OCI-LY7 (cell line): ENCODE results near the gene SOX14. TPM values are rescaled to one million over a fixed set of nuclear protein-coding genes. Genes with fewer than 3 reads are reported as not detected.

Experiments used
- Bru-seq: library from RNA; stranded (reverse); fragments of 400-500 nt; gene quantifications from one replicate; lab custom pipeline; 2021; lab: Mats Ljungman, UMichigan
- BruChase-seq, 2 experiments: library from RNA; stranded (reverse); fragments of 400-500 nt; gene quantifications; one replicate each; lab custom pipeline; 2021; lab: Mats Ljungman, UMichigan
- BruUV-seq: library from RNA; stranded (reverse); fragments of 400-500 nt; replicated peaks from 2 replicates; lab custom pipeline; 2021; lab: Mats Ljungman, UMichigan
- CTCF ChIA-PET: fragments of 300-600 bp; sonication (Branson Sonifier 250); formaldehyde crosslinking; loops from one replicate; lab custom pipeline; 2022; ENCODE audit warnings: antibody characterized with exemption; ENCODE audit not compliant: unreplicated experiment; lab: Charles Lee
- POLR2A ChIA-PET: fragments of 300-600 bp; sonication (Branson Sonifier 250); formaldehyde crosslinking; loops from one replicate; lab custom pipeline; 2022; ENCODE audit warnings: antibody characterized with exemption; lab: Charles Lee
- DNase-seq: peaks from one replicate; pipeline ENCODE4 v3.0.0-alpha.2; 2015; ENCODE audit warnings: low spot score
- H2AFZ ChIP-seq: fragments of 200-600 bp; sonication (generic), shearing (Covaris generic); 2 replicates; pipeline ENCODE4 v1.6.1; 2014; ENCODE audit warnings: mild to moderate bottlenecking, antibody characterized with exemption, low read length, moderate library complexity
- H3K27ac ChIP-seq: fragments of 200-600 bp; sonication (generic); 2 replicates; pipeline ENCODE4 v1.5.1; 2014; ENCODE audit warnings: mixed run types, low read depth, mild to moderate bottlenecking, moderate library complexity, low read length, inconsistent platforms; ENCODE audit not compliant: poor library complexity, severe bottlenecking
- H3K36me3 ChIP-seq: fragments of 200-600 bp; sonication (generic); 2 replicates; pipeline ENCODE4 v1.6.1; 2014; ENCODE audit warnings: mild to moderate bottlenecking, antibody characterized with exemption, low read length, moderate library complexity, mixed read lengths; ENCODE audit not compliant: insufficient read depth
- H3K4me1 ChIP-seq: fragments of 200-600 bp; sonication (generic); 2 replicates; pipeline ENCODE4 v1.5.1; 2014; ENCODE audit warnings: mild to moderate bottlenecking, low read length; ENCODE audit not compliant: insufficient read depth, poor library complexity, severe bottlenecking
- H3K4me2 ChIP-seq: fragments of 200-600 bp; sonication (generic); 2 replicates; pipeline ENCODE4 v1.6.1; 2014; ENCODE audit warnings: mild to moderate bottlenecking, low read length
- H3K4me3 ChIP-seq: fragments of 200-600 bp; sonication (generic); 2 replicates; pipeline ENCODE4 v1.5.1; 2014; ENCODE audit warnings: mild to moderate bottlenecking, low read depth, low read length; ENCODE audit not compliant: poor library complexity, severe bottlenecking
- H3K79me2 ChIP-seq: fragments of 200-600 bp; sonication (generic); 2 replicates; pipeline ENCODE4 v1.6.1; 2016; ENCODE audit warnings: low read depth, mild to moderate bottlenecking, low read length, moderate library complexity, mixed read lengths; ENCODE audit not compliant: insufficient read depth
- H3K9me2 ChIP-seq: fragments of 200-600 bp; sonication (generic); 2 replicates; pipeline ENCODE4 v1.6.1; 2016; ENCODE audit warnings: mild to moderate bottlenecking, low read length, mixed read lengths; ENCODE audit not compliant: insufficient read depth
- H3K9me3 ChIP-seq: fragments of 200-600 bp; sonication (generic); 2 replicates; pipeline ENCODE4 v1.6.1; 2014; ENCODE audit warnings: mild to moderate bottlenecking, mixed run types, low read length, mixed read lengths
- H4K20me1 ChIP-seq: fragments of 200-600 bp; sonication (generic); 2 replicates; pipeline ENCODE4 v1.6.1; 2014; ENCODE audit warnings: mild to moderate bottlenecking, antibody characterized with exemption, low read length, moderate library complexity, mixed read lengths; ENCODE audit not compliant: insufficient read depth
- CTCF ChIP-seq: fragments of 200-600 bp; sonication (generic); conservative IDR thresholded peaks from 2 replicates; pipeline ENCODE4 v1.5.1; 2014; ENCODE audit warnings: mild to moderate bottlenecking, antibody characterized with exemption, low read length, moderate library complexity, mixed read lengths
- EZH2phosphoT487 ChIP-seq: fragments of 200-600 bp; sonication (generic); IDR thresholded peaks from 2 replicates; pipeline ENCODE4 v1.6.1; 2018; ENCODE audit warnings: low read depth, borderline replicate concordance, mild to moderate bottlenecking, mixed run types, antibody characterized with exemption, low read length, moderate library complexity, mixed read lengths
- intact Hi-C: fragments of 100-400 bp; cut with micrococcal nuclease; formaldehyde crosslinking; loops from one replicate; pipeline ENCODE4 v1.10.0; 2022; ENCODE audit not compliant: unreplicated experiment
- long read RNA-seq: library from polyadenylated mRNA; stranded (forward); transcript quantifications from one replicate; pipeline ENCODE4 v2.0.0, GENCODE V29; 2022
- total RNA-seq, 2 experiments: library from RNA; depleted of rRNA in 1 of 2; stranded (reverse); fragments of >200 nt in 1 of 2; shearing (Covaris generic) in 1 of 2; gene quantifications; 2 replicates each; pipeline ENCODE4 v1.2.3, GENCODE V29; 2014 to 2022

Gene SOX14
- total RNA-seq (2014; rRNA removed; shearing (Covaris generic)) (not detected in 2 replicates), total RNA-seq (2022) (not detected in 2 replicates), Bru-seq, nascent RNA (not detected), BruChase-seq, experiment 1, labeled RNA remaining after a 6-hour chase (not detected), BruChase-seq, experiment 2, labeled RNA remaining after a 2-hour chase (not detected)
- long read RNA-seq, result 0 reads

GRCh38 chr3:137764001-137764433 lies at the start of gene SOX14:
SOX14 (plus strand) TSS chr3:137764315; CDS start chr3:137764785, 470 bp downstream.
- TF ChIP-seq CTCF, result no peak
- TF ChIP-seq EZH2phosphoT487, result no peak
- no peaks in the 10 kb centered on the region for H3K9me3 ChIP-seq
- H3K4me2 ChIP-seq, result no peak within 1 kb of the TSS
- no TSS peak for BruUV-seq
- no peaks in the 10 kb centered on the region for H3K4me1 ChIP-seq
- H3K79me2 ChIP-seq, result no peaks in the 10 kb centered on the region
- POLR2A ChIA-PET, result no interaction called here
- DNase-seq, result no peak
- H3K4me3 ChIP-seq, result no peak within 1 kb of the TSS
- H2AFZ ChIP-seq, result no peak within 1 kb of the TSS
- H4K20me1 ChIP-seq, result no peaks in the 10 kb centered on the region
- intact Hi-C loops, result no loop called here
- H3K27ac ChIP-seq, result no peak within 1 kb of the TSS
- CTCF ChIA-PET, result no interaction called here
- H3K36me3 ChIP-seq, result no peaks in the 10 kb centered on the region
- no peaks in the 10 kb centered on the region for H3K9me2 ChIP-seq

GRCh38 chr3:137714551-137714950 lies 49.6 kb upstream of the SOX14 start:
- no peaks in the 10 kb centered on the region for H3K9me2 ChIP-seq
- H4K20me1 ChIP-seq, result no peaks in the 10 kb centered on the region
- no peak for DNase-seq
- ChIA-PET CTCF (no interaction called here), POLR2A (no interaction called here)
- no peaks in the 10 kb centered on the region for H3K79me2 ChIP-seq
- no peaks in the 10 kb centered on the region for H3K36me3 ChIP-seq
- no peak overlapping the region for H3K27ac ChIP-seq
- intact Hi-C loops, result no loop called here
- no peaks in the 10 kb centered on the region for H3K9me3 ChIP-seq
- H3K4me2 ChIP-seq, result no peak overlapping the region
- BruUV-seq, result no TSS peak
- no peaks in the 10 kb centered on the region for H3K4me1 ChIP-seq
- H2AFZ ChIP-seq, result no peak overlapping the region
- TF ChIP-seq CTCF, result no peak
- no peak for TF ChIP-seq EZH2phosphoT487
- H3K4me3 ChIP-seq, result no peak overlapping the region

- Histone ChIP-seq H3K4me3 (no peak overlapping the region), H3K9me3 (no peaks in the 10 kb centered on the region), H3K27ac (no peak overlapping the region), H3K36me3 (no peaks in the 10 kb centered on the region), H3K4me2 (no peak overlapping the region), H2AFZ (no peak overlapping the region), H3K4me1 (no peaks in the 10 kb centered on the region), H3K79me2 (no peaks in the 10 kb centered on the region), H4K20me1 (no peaks in the 10 kb centered on the region), H3K9me2 (no peaks in the 10 kb centered on the region)
- TF ChIP-seq EZH2phosphoT487, result no peak
- no peak for TF ChIP-seq CTCF
- ChIA-PET POLR2A (no interaction called here), CTCF (no interaction called here)
- DNase-seq, result no peak
- BruUV-seq, result no TSS peak
- intact Hi-C loops, result no loop called here
Measured at GRCh38 chr3:137724240-137724639, 39.9 kb upstream of the SOX14 start.
